Measurements from ENCODE around the gene LRRC55. TPM values are rescaled to one million over a fixed set of nuclear protein-coding genes. Genes with fewer than 3 reads are reported as not detected.

Gene LRRC55
- total RNA-seq, 1 experiment from 2014 or later = 0.79 TPM

DNA sequence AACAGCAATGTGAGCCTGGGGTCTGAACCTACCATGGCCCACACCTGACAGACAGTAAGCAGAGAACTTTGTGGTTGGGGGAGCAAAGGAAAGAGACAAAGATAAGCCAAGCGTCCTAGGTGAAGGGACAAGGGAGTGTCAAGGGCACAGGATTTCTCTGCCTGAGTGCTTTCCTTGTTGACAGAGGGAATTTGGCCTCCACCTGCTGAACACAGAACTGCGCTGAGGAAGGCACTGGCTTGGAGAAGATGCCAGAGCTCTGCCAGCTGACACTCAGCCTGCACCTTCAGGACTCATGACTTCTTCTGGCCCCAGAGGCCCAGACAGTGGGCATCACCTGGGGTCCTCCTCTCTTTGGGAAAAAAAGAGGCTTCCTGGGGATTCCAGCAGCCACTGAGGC lies 789 bp upstream of the LRRC55 start (continued):
- TF ChIP-seq, protein P1, sequence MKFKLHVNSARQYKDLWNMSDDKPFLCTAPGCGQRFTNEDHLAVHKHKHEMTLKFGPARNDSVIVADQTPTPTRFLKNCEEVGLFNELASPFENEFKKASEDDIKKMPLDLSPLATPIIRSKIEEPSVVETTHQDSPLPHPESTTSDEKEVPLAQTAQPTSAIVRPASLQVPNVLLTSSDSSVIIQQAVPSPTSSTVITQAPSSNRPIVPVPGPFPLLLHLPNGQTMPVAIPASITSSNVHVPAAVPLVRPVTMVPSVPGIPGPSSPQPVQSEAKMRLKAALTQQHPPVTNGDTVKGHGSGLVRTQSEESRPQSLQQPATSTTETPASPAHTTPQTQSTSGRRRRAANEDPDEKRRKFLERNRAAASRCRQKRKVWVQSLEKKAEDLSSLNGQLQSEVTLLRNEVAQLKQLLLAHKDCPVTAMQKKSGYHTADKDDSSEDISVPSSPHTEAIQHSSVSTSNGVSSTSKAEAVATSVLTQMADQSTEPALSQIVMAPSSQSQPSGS (CRISPR knock-in tag; IDR thresholded peaks at IDR 0.05; ENCODE audit: borderline replicate concordance, low read depth) = no peak
- TF ChIP-seq SP1 (CRISPR knock-in tag; conservative IDR thresholded peaks at IDR 0.05) (no peak), RELA (CRISPR knock-in tag; IDR thresholded peaks at IDR 0.05; ENCODE audit: borderline replicate concordance) (no peak), NFATC4 (CRISPR knock-in tag; IDR thresholded peaks at IDR 0.05) (no peak), ZNF138 (CRISPR knock-in tag; conservative IDR thresholded peaks at IDR 0.05) (no peak), ZNF671 (CRISPR knock-in tag; IDR thresholded peaks at IDR 0.05) (no peak)
- TF ChIP-seq, protein P2, sequence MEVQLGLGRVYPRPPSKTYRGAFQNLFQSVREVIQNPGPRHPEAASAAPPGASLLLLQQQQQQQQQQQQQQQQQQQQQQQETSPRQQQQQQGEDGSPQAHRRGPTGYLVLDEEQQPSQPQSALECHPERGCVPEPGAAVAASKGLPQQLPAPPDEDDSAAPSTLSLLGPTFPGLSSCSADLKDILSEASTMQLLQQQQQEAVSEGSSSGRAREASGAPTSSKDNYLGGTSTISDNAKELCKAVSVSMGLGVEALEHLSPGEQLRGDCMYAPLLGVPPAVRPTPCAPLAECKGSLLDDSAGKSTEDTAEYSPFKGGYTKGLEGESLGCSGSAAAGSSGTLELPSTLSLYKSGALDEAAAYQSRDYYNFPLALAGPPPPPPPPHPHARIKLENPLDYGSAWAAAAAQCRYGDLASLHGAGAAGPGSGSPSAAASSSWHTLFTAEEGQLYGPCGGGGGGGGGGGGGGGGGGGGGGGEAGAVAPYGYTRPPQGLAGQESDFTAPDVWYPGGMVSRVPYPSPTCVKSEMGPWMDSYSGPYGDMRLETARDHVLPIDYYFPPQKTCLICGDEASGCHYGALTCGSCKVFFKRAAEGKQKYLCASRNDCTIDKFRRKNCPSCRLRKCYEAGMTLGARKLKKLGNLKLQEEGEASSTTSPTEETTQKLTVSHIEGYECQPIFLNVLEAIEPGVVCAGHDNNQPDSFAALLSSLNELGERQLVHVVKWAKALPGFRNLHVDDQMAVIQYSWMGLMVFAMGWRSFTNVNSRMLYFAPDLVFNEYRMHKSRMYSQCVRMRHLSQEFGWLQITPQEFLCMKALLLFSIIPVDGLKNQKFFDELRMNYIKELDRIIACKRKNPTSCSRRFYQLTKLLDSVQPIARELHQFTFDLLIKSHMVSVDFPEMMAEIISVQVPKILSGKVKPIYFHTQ (CRISPR knock-in tag; IDR thresholded peaks at IDR 0.05) = no peak
- TF ChIP-seq, protein P3, sequence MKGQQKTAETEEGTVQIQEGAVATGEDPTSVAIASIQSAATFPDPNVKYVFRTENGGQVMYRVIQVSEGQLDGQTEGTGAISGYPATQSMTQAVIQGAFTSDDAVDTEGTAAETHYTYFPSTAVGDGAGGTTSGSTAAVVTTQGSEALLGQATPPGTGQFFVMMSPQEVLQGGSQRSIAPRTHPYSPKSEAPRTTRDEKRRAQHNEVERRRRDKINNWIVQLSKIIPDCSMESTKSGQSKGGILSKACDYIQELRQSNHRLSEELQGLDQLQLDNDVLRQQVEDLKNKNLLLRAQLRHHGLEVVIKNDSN (CRISPR knock-in tag; IDR thresholded peaks at IDR 0.05) = no peak
- TF ChIP-seq, protein P4, sequence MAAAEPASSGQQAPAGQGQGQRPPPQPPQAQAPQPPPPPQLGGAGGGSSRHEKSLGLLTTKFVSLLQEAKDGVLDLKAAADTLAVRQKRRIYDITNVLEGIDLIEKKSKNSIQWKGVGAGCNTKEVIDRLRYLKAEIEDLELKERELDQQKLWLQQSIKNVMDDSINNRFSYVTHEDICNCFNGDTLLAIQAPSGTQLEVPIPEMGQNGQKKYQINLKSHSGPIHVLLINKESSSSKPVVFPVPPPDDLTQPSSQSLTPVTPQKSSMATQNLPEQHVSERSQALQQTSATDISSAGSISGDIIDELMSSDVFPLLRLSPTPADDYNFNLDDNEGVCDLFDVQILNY (CRISPR knock-in tag; IDR thresholded peaks at IDR 0.05) = no peak

DNA sequence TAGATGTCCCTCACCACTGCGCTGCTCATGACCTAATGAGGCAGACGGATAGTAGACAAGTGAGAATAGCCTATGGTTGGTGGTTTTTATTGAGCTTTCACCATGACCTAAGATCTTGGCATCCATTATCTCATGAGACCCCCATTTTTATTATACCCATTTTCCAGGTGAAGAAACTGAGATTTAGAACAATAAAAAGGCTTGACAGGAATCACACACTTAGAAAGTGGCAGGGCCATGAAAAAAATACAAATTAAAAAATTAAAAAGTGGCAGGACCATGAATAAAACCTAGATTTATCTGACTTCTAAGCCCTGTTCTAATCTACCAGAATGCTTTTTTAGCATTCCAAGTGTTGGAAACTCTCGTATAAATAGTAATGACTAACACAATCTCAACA lies 1.1 kb downstream of the LRRC55 start:
- no peak for TF ChIP-seq CBFB (CRISPR knock-in tag; IDR thresholded peaks at IDR 0.05; ENCODE audit: low read depth)
- TF ChIP-seq, protein P5, sequence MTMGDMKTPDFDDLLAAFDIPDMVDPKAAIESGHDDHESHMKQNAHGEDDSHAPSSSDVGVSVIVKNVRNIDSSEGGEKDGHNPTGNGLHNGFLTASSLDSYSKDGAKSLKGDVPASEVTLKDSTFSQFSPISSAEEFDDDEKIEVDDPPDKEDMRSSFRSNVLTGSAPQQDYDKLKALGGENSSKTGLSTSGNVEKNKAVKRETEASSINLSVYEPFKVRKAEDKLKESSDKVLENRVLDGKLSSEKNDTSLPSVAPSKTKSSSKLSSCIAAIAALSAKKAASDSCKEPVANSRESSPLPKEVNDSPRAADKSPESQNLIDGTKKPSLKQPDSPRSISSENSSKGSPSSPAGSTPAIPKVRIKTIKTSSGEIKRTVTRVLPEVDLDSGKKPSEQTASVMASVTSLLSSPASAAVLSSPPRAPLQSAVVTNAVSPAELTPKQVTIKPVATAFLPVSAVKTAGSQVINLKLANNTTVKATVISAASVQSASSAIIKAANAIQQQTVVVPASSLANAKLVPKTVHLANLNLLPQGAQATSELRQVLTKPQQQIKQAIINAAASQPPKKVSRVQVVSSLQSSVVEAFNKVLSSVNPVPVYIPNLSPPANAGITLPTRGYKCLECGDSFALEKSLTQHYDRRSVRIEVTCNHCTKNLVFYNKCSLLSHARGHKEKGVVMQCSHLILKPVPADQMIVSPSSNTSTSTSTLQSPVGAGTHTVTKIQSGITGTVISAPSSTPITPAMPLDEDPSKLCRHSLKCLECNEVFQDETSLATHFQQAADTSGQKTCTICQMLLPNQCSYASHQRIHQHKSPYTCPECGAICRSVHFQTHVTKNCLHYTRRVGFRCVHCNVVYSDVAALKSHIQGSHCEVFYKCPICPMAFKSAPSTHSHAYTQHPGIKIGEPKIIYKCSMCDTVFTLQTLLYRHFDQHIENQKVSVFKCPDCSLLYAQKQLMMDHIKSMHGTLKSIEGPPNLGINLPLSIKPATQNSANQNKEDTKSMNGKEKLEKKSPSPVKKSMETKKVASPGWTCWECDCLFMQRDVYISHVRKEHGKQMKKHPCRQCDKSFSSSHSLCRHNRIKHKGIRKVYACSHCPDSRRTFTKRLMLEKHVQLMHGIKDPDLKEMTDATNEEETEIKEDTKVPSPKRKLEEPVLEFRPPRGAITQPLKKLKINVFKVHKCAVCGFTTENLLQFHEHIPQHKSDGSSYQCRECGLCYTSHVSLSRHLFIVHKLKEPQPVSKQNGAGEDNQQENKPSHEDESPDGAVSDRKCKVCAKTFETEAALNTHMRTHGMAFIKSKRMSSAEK (CRISPR knock-in tag; IDR thresholded peaks at IDR 0.05; ENCODE audit: borderline replicate concordance) = no peak
- TF ChIP-seq ZNF317 (CRISPR knock-in tag; IDR thresholded peaks at IDR 0.05; ENCODE audit: borderline replicate concordance, low read depth) = no peak
- no peak for TF ChIP-seq JUN (CRISPR knock-in tag; IDR thresholded peaks at IDR 0.05)
- no peak for TF ChIP-seq TCF7 (CRISPR knock-in tag; IDR thresholded peaks at IDR 0.05; ENCODE audit: low read depth)
- no peak for TF ChIP-seq EMX1 (CRISPR knock-in tag; IDR thresholded peaks at IDR 0.05)
- CTCF ChIA-PET = interaction anchor here (2.1 kb wide), 1 partner anchor 66 kb away, joined by 12 read pairs; no protein-coding TSS in a partner anchor
- H3K27ac Mint-ChIP-seq = no peak overlapping the region
- DNase-seq (ENCODE audit: low spot score) (no peak), ATAC-seq (no peak)
- peaks cover 22% of the 10 kb centered on the region for H3K4me1 Mint-ChIP-seq
- POLR2A ChIA-PET = no interaction called here
- H3K4me3 Mint-ChIP-seq = no peak overlapping the region
- peaks cover 44% of the 10 kb centered on the region for H3K27me3 Mint-ChIP-seq (ENCODE audit: low read depth)
- no peaks in the 10 kb centered on the region for H3K36me3 Mint-ChIP-seq
- H3K9me3 Mint-ChIP-seq = peaks cover 4% of the 10 kb centered on the region; the same call in 1 of the 2 replicates

Measured in WTC11 (cell line).